Measurements from ENCODE around the gene CLPSL2. TPM values are rescaled to one million over a fixed set of nuclear protein-coding genes. Genes with fewer than 3 reads are reported as not detected.

CLPSL2 gene
- total and polyA plus RNA-seq, 2 experiments from 2014 or later = 1.2 TPM; not detected in 1

GRCh38 chr6:35752330-35752729 is 24.1 kb upstream of the CLPSL2 start:
- no peak for DNase-seq (ENCODE audit: low read depth in 1 of 2, low spot score in 1 of 2)
- Histone ChIP-seq H3K4me3 (no peak overlapping the region), H3K27ac (no peak overlapping the region), H3K9me3 (ENCODE audit: low read depth) (no peaks in the 10 kb centered on the region), H3K27me3 (no peaks in the 10 kb centered on the region), H3K36me3 (no peaks in the 10 kb centered on the region), H3K4me1 (ENCODE audit: low read depth) (no peaks in the 10 kb centered on the region)
- TF ChIP-seq CTCF (IDR thresholded peaks at IDR 0.05; ENCODE audit: low read depth, low read length) = no peak

GRCh38 chr6:35754452-35755277 is 21.7 kb upstream of the CLPSL2 start:
- DNase-seq (ENCODE audit: low read depth in 1 of 2, low spot score in 1 of 2) = no peak
- Histone ChIP-seq H3K27me3 (no peaks in the 10 kb centered on the region), H3K36me3 (no peaks in the 10 kb centered on the region), H3K4me3 (no peak overlapping the region), H3K9me3 (ENCODE audit: low read depth) (no peaks in the 10 kb centered on the region), H3K4me1 (ENCODE audit: low read depth) (no peaks in the 10 kb centered on the region), H3K27ac (no peak overlapping the region)
- no peak for TF ChIP-seq CTCF (IDR thresholded peaks at IDR 0.05; ENCODE audit: low read depth, low read length)

GRCh38 chr6:35755278-35755924 is 21.0 kb upstream of the CLPSL2 start:
- DNase-seq (ENCODE audit: low read depth in 1 of 2, low spot score in 1 of 2) = no peak
- TF ChIP-seq CTCF (IDR thresholded peaks at IDR 0.05; ENCODE audit: low read depth, low read length) = no peak
- H3K4me3 ChIP-seq = no peak overlapping the region
- H3K9me3 ChIP-seq (ENCODE audit: low read depth) = no peaks in the 10 kb centered on the region
- no peaks in the 10 kb centered on the region for H3K36me3 ChIP-seq
- no peak overlapping the region for H3K27ac ChIP-seq
- no peaks in the 10 kb centered on the region for H3K27me3 ChIP-seq
- no peaks in the 10 kb centered on the region for H3K4me1 ChIP-seq (ENCODE audit: low read depth)

- no peak overlapping the region for H3K27ac ChIP-seq
- peak; percentile 57 to 63 for DNase-seq (ENCODE audit: low read depth in 1 of 2, low spot score in 1 of 2)
- no peaks in the 10 kb centered on the region for H3K4me1 ChIP-seq (ENCODE audit: low read depth)
- peak; percentile 63 for TF ChIP-seq CTCF (IDR thresholded peaks at IDR 0.05; ENCODE audit: low read depth, low read length)
- H3K27me3 ChIP-seq = no peaks in the 10 kb centered on the region
- no peaks in the 10 kb centered on the region for H3K36me3 ChIP-seq
- no peaks in the 10 kb centered on the region for H3K9me3 ChIP-seq (ENCODE audit: low read depth)
- H3K4me3 ChIP-seq = no peak overlapping the region
Measured at GRCh38 chr6:35757456-35758123, 18.8 kb upstream of the CLPSL2 start.

- Histone ChIP-seq H3K9me3 (ENCODE audit: low read depth) (no peaks in the 10 kb centered on the region), H3K4me1 (ENCODE audit: low read depth) (no peaks in the 10 kb centered on the region), H3K27ac (no peak overlapping the region), H3K4me3 (no peak overlapping the region), H3K27me3 (peaks cover 13% of the 10 kb centered on the region), H3K36me3 (no peaks in the 10 kb centered on the region)
- no peak for DNase-seq (ENCODE audit: low read depth in 1 of 2, low spot score in 1 of 2)
- no peak for TF ChIP-seq CTCF (IDR thresholded peaks at IDR 0.05; ENCODE audit: low read depth, low read length)
Measured at GRCh38 chr6:35759426-35759825, 17.0 kb upstream of the CLPSL2 start.

Data from cardiac muscle cell (in vitro differentiated cells and primary cell).